ENCODE results near the gene ADCK2.
A peak's percentile ranks its signal among the peaks of the same experiment; 100 is the strongest.
"Not testable (repeated sequence)": the region's sequence is repeated elsewhere in the genome, so short reads cannot be mapped to it uniquely, and the experiment has no call there.

The ADCK2 gene

DNA sequence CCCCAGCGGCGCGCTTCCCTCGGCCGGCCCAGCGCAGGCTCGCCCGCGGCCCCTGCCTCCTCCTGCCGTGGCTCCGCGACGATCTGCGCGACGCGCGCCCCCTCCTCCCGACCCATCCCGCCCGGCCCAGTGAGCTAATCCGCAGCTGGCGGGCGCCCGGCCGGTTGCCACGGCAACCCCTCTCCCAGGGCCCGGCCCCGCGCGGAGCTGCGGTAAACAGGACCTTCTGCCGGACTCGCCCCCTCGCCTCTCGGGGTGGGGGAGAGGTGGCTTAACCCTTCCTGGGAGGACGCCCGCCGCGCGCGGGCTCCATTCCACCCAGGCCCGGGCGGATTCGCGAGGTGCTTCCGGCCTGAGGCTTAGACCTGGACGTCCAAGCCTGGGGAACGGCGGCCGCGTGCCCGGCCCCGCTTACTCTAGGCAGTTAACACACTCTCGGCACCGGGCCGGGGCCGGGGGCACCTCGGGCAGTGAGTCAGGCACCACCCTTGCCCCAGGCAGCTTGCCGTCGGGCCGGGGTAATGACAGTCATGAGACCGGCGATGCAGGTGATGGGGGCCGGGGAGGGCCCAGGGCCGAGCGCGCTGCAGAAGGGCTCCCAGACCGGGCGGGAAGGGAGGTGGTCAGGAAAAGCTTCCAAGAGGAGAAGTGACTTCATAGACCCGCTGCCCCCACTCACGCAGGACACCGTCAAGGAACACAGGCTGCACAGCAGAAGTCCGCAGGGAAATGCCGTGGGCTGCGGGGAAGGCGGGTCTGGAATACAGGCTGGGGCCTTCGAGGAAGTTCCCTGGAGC lies 31.8 kb upstream of the ADCK2 start, which contains the start of gene DENND2A:
DENND2A (minus strand) TSS at position 87 of the 797 bp plus-strand sequence. CDS start 38,416 bp downstream, outside the sequence.
- Mint-ChIP-seq H3K27me3 (peaks cover 78% of the 10 kb centered on the region), H3K9me3 (no peaks in the 10 kb centered on the region), H3K36me3 (no peaks in the 10 kb centered on the region), H3K4me3 (peak within 1 kb of the TSS; percentile 81), H3K27ac (no peak within 1 kb of the TSS), H3K4me1 (peaks cover 22% of the 10 kb centered on the region)
- ATAC-seq = peak; percentile 39

DNA sequence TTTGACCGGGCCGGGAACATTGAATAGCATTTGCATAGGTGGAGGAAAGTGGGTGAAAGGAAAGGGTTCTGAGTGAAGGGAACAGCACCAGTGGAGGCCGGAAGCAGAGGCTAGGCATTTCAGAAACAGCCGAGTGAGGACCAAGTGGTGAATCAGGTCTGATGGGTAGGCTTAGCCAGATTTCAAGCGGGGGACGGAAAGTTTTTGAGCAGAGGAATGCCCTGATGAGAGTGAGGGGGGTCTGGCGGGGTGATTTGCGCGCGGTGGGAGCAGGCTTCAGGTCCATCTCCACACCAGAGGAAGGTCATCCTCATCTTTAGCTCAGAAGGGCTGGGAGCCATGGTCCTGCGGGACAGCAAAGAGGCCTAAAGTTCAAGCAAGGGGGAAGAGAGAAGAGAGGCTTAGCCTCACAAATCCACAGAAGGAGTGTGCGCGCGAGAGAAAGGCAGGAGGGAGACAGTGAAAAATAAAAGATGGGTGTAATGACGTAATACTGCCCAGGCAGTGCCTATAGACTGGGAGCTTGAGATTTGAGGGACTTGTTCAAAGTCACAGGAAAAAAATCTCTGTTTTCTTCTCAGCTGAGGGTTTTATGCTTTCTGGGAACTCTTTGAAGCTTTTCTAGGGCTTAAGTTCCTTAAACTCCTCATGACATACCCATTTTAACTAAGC lies 31.1 kb upstream of the ADCK2 start:
- Mint-ChIP-seq H3K36me3 (no peaks in the 10 kb centered on the region), H3K27me3 (peaks cover 72% of the 10 kb centered on the region), H3K4me1 (peaks cover 24% of the 10 kb centered on the region), H3K27ac (no peak overlapping the region), H3K9me3 (no peaks in the 10 kb centered on the region), H3K4me3 (no peak overlapping the region)
- ATAC-seq = no peak

DNA sequence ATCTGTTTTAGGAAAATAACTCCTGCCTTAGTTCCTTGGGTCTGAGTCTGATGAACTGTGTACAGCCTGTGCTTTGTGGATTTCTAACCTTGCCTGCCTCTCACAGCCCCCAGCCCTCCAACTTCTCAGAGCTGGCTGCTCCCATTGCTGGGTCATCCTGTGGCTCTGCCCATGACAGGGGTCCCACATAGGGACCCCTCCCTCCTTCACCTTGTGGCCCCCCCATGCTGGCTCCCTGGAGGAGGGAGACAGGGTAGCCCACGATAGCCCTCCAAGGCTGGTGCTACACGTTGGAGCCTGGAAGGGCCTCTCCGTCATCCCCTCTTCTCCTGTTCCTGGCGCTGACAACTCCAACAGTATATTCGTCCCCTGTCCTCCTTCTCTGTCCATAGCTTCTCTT lies 29.3 kb upstream of the ADCK2 start:
- no peak for ATAC-seq
- Mint-ChIP-seq H3K36me3 (no peaks in the 10 kb centered on the region), H3K9me3 (no peaks in the 10 kb centered on the region), H3K4me3 (no peak overlapping the region), H3K4me1 (peaks cover 31% of the 10 kb centered on the region), H3K27me3 (peaks cover 55% of the 10 kb centered on the region), H3K27ac (peak overlapping the region; percentile 18)

DNA sequence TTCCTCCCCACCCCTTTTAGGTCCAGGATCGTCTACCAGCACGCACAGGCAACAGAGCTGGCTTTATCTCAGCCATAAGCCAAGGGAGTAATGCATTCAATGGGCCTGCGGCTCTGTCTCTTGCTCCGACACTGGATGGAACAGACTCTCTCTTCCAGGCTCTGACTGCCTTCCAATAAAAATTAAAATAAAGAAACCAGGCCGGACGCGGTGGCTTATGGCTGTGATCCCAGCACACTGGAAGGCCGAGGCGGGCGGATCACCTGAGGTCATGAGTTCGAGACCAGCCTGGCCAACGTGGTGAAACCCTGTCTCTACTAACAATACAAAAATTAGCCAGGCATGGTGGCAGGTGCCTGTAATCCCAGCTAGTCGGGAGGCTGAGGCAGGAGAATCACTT lies 28.0 kb upstream of the ADCK2 start:
- not testable (repeated sequence) for H3K36me3 Mint-ChIP-seq, H3K9me3 Mint-ChIP-seq, H3K4me3 Mint-ChIP-seq, ATAC-seq, H3K27ac Mint-ChIP-seq
- Mint-ChIP-seq H3K27me3 (peaks cover 42% of the 10 kb centered on the region), H3K4me1 (peaks cover 24% of the 10 kb centered on the region)

DNA sequence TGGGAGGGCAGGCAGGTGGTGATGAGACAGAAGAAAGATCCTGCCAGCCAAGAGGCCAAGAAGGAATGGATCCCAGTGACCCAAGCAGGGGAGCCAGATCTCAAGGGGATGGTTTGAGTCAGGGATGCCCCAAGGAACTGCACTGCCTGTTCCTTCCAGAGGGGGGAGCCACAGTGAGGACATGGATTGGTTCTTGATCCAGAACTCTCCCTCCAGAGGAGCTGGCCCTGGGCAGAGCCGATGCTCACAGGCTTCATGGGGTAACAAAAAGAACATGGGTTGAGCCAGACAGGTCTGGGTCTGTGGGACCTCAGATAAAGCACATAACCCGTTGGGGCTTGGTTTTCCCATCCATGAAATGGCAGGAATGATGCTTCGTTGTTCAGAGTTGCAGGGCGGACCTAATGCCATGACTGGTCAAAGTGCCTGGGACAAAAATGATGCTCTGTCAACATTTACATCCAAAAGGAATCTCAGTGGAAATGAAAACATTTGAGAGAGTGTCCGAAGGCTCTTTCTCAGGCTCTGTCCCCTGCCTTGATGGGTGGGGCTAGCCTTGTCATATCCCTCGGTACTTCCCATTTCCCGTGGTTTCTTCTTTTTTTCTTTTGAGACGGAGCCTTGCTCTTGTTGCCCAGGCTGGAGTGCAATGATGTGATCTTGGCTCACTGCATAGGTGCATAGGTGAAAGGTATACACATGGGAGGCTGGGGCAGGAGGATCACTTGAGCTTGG lies 27.4 kb upstream of the ADCK2 start:
- Mint-ChIP-seq H3K4me1 (peaks cover 20% of the 10 kb centered on the region), H3K27ac (no peak overlapping the region), H3K4me3 (no peak overlapping the region), H3K27me3 (peaks cover 36% of the 10 kb centered on the region), H3K9me3 (no peaks in the 10 kb centered on the region), H3K36me3 (no peaks in the 10 kb centered on the region)
- no peak for ATAC-seq

DNA sequence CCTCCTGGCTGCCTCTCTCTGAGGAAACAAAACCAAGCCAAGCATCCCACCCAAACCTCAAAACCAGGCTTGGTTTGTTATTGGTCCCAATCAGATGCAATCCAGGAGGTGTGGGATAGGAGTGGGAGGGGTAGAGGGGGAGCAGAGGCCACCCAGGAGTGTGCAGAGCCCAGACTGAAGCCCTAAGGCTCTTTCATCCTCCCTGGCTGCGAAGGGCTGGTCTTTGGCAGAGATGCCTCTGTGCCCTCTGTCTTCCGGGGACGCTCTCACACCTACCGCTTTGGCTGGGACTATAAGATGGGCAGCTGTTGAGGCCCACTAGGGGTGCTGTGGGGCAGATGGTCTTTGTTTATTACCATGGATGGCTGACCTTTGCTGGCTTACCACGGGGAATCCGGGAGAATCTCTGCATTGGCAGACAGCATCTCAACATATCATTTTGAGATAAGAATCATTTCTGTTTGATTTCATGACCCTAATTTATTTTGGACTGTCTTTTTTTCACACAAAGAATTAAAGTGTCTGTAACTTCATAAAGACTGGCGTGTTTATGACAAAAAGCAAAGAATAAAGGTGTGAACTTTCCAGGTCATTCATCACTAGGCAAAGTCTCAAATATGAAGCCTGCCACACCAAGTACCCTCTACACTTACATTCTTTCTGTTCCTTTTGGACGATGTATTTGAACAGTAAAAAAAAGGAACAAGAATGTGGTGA lies 25.7 kb upstream of the ADCK2 start:
- no peak overlapping the region for H3K4me3 Mint-ChIP-seq
- peak overlapping the region; percentile 75 for H3K27ac Mint-ChIP-seq
- H3K9me3 Mint-ChIP-seq = no peaks in the 10 kb centered on the region
- peaks cover 22% of the 10 kb centered on the region for H3K27me3 Mint-ChIP-seq
- peaks cover 10% of the 10 kb centered on the region for H3K4me1 Mint-ChIP-seq
- H3K36me3 Mint-ChIP-seq = no peaks in the 10 kb centered on the region
- ATAC-seq = peak; percentile 93

DNA sequence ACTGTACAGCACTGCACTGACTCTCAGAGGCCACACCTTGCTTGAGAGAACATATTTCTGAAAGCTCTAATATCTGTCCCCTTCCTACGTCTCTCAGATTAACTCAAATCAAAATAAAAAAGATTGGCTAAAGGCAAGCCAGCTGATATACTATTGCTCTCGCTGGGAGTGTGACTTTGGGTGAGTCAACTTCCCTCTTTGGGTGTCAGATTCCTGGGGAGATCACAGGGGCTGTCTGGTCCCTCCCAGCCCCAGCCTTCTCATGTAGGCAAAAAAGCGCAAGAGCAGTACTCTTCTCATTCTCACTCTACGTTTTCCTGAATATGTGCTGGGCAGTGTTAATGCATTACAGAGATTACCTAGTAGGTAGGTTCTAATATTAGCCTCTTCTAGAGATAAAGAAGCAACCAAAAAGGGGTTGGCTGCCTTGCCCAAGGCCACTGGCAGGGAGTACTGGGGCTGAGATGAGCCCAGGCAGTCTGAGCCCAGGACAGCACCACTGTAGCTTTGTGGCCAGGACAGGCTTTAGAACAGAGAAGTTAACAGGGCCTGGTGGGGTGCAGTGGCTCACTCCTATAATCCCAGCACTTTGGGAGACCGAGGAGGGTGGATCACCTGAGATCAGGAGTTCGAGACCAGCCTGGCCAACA lies 23.1 kb upstream of the ADCK2 start:
- Mint-ChIP-seq H3K4me1 (peaks cover 16% of the 10 kb centered on the region), H3K9me3 (no peaks in the 10 kb centered on the region), H3K27ac (peak overlapping the region; percentile 47), H3K4me3 (no peak overlapping the region), H3K27me3 (peaks cover 5% of the 10 kb centered on the region), H3K36me3 (no peaks in the 10 kb centered on the region)
- no peak for ATAC-seq

DNA sequence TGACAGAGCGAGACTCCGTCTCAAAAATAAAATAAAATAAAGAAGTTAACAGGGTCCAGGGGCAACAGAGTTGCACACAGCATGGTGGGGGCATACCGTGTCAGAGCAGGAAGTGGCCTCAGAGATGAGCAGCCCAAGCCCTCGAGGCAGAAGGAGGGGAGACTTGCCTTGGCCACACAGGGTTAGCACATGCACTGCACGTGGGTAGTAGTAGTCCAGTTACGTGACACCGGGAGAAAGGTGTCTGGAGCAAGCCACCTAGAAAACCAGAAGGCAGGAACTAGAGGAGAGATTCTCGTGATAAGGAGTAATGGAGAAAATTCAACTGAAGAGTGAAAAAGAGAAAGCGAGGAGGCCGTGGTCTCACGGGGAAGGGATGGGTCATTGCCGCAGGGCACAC lies 22.4 kb upstream of the ADCK2 start:
- no peaks in the 10 kb centered on the region for H3K36me3 Mint-ChIP-seq
- H3K4me1 Mint-ChIP-seq = peaks cover 16% of the 10 kb centered on the region
- H3K4me3 Mint-ChIP-seq = no peak overlapping the region
- no peak overlapping the region for H3K27ac Mint-ChIP-seq
- no peaks in the 10 kb centered on the region for H3K9me3 Mint-ChIP-seq
- H3K27me3 Mint-ChIP-seq = no peaks in the 10 kb centered on the region
- no peak for ATAC-seq

DNA sequence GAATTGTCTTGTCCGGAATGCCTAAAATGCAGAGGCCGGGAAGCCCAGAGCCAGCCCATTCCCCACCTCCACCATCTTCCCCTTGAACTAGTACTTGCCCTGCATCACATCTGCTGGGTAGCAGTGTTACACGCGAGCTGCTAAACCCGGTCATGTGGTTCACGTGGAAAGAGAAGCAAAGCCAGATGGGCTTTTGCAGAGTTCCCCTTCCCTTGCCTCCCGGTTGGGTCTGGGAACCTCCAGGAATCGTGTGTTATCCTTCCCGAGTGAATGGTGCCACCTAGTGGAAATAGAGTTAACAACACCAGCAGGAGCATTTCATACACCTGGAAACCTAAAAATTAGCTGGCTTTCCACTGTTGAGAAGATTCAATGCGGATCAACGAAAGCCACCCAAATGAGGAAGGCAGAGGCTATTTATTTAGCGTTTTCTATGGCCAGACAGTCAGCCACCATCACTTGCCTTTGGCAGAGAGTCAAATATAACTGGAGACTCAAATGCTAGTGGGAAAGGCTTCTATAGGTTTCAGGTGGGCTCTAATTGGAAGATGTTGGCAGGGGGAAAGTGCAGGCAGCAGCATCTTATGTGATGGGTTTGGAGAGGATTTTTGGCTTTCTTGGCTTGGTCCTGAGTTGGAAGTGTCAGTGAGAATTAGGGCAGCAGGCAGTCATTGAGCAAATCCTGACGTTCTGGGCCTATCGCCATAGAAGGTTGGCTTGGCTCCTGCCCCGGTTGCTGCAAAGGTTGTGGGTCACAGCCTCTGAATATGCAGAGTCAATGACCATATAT lies 19.2 kb upstream of the ADCK2 start:
- no peak overlapping the region for H3K4me3 Mint-ChIP-seq
- H3K36me3 Mint-ChIP-seq = no peaks in the 10 kb centered on the region
- H3K4me1 Mint-ChIP-seq = peaks cover 26% of the 10 kb centered on the region
- ATAC-seq = no peak
- H3K27me3 Mint-ChIP-seq = no peaks in the 10 kb centered on the region
- no peaks in the 10 kb centered on the region for H3K9me3 Mint-ChIP-seq
- H3K27ac Mint-ChIP-seq = no peak overlapping the region

DNA sequence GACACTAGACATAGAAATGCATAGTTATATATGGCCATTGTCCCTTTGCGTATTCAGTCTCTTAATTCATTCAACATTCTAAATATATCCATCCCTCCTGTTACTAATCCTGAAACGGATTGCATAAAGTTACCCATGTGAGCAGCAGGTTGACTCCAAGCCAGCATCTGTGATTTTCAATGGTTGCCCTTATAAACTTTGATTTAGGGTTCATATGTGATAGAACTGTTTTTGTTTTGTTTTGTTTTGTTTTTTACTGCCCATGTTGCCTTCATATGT lies 18.7 kb upstream of the ADCK2 start:
- Mint-ChIP-seq H3K4me3 (no peak overlapping the region), H3K27ac (no peak overlapping the region), H3K4me1 (peaks cover 26% of the 10 kb centered on the region), H3K36me3 (no peaks in the 10 kb centered on the region), H3K27me3 (no peaks in the 10 kb centered on the region), H3K9me3 (no peaks in the 10 kb centered on the region)
- no peak for ATAC-seq

DNA sequence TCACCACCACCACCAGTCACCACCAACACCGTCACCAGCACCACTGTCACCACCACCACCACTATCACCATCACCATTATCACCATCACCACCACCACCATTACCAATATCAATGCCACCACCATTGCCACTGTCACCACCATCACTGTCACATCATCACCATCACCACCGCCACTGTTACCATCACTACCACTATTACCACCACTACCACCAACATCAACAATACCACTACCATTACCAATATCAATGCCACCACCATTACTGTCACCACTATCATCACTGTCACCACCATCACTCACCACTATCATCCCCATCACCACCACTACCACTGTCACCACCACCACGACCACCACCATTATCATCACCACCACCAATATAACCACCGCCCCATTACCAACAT lies 18.1 kb upstream of the ADCK2 start:
- no peaks in the 10 kb centered on the region for H3K9me3 Mint-ChIP-seq
- no peaks in the 10 kb centered on the region for H3K36me3 Mint-ChIP-seq
- ATAC-seq = no peak
- H3K4me3 Mint-ChIP-seq = no peak overlapping the region
- peaks cover 26% of the 10 kb centered on the region for H3K4me1 Mint-ChIP-seq
- H3K27me3 Mint-ChIP-seq = no peaks in the 10 kb centered on the region
- H3K27ac Mint-ChIP-seq = no peak overlapping the region

DNA sequence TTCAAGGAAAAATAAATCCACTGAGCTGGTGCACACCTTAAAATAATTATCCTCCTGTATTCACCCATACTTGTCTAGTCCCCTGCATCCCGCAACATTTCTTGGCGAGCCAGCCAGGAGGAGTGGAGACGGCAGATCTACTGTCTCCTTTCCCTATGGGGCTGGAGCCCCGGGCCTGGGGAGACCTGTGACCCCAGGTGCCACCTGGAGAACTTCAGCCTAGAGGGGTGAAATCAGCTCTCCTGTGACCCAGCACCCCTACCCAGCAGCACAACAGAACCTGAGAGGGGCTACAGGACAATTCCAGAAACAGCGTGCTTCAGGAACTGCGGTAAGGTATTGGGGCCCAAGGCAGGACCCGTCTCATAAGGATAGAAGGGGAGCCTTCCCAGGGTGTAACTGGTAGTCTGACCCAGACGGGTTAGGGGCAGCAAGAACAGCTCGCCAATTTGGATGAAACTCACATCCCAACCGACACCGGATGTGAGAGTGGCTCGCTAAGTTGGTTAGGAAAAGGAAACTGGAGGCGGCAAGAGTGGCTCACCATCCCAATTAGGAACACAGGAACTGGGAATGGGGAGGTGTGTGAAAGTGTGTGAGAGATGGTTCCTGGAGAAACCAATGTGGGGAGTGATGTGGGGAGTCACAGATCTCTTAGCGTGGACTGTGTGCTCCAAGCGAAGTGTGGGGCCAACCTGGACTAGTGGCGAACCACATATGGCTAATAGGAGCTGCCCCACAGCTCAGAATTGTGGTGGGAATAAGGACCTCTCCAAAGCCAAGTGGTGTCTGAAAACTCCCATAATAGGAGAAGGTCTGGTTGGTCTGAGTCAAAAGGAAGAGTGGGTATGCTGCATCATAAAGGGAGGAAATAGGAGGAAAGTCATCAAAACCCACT lies 17.0 kb upstream of the ADCK2 start:
- Mint-ChIP-seq H3K27me3 (no peaks in the 10 kb centered on the region), H3K4me1 (peaks cover 26% of the 10 kb centered on the region), H3K4me3 (no peak overlapping the region), H3K36me3 (no peaks in the 10 kb centered on the region), H3K9me3 (no peaks in the 10 kb centered on the region), H3K27ac (peak overlapping the region; percentile 88)
- ATAC-seq = no peak

All from stimulated activated memory B cell treated with anti-CD40 and anti-IgM and Interleukin-4, amounts not matched to agents 10 μg/mL and 1 μg/mL and 100 μg/mL, for 72 hours (primary cell).